ENCODE measurements around the gene PIKFYVE. TPM values are rescaled to one million over a fixed set of nuclear protein-coding genes. Genes with fewer than 3 reads are reported as not detected.

PIKFYVE gene
- total and polyA plus RNA-seq, 2 of the 8 experiments (the other 6 are each of a cell fraction or from before 2014, with no cell fraction given): 8.8 to 33.5 TPM

DNA sequence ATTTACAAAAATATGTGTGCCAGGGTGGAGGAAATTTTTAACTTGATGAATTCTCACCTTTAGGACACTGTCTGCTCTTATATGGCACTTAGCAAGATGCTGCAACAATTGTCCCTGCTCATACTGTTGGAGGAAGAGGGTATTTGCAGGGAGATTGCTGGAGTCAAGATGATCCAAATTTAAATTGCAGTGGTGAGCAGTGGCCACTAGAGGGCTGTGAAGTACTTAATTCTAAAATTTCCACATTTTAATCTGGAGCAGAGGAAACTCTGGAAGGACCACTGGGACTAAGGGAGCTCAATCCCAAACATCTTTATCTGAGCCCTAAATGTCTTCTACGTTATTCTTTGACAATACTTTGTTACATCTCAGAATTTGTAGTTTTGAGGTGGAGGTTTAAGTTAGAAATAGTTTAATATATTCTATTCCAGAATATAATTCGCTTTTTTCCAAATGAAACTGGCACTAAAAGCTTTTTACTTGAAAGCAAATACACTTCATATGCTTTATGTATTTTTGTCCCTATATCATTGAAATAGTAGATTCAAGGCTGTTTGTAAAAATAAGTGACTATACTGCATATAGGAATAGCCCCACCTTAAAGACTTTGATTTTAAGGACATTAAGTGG is 107.5 kb downstream of the PIKFYVE start (continued):
- TF ChIP-seq, protein P1, sequence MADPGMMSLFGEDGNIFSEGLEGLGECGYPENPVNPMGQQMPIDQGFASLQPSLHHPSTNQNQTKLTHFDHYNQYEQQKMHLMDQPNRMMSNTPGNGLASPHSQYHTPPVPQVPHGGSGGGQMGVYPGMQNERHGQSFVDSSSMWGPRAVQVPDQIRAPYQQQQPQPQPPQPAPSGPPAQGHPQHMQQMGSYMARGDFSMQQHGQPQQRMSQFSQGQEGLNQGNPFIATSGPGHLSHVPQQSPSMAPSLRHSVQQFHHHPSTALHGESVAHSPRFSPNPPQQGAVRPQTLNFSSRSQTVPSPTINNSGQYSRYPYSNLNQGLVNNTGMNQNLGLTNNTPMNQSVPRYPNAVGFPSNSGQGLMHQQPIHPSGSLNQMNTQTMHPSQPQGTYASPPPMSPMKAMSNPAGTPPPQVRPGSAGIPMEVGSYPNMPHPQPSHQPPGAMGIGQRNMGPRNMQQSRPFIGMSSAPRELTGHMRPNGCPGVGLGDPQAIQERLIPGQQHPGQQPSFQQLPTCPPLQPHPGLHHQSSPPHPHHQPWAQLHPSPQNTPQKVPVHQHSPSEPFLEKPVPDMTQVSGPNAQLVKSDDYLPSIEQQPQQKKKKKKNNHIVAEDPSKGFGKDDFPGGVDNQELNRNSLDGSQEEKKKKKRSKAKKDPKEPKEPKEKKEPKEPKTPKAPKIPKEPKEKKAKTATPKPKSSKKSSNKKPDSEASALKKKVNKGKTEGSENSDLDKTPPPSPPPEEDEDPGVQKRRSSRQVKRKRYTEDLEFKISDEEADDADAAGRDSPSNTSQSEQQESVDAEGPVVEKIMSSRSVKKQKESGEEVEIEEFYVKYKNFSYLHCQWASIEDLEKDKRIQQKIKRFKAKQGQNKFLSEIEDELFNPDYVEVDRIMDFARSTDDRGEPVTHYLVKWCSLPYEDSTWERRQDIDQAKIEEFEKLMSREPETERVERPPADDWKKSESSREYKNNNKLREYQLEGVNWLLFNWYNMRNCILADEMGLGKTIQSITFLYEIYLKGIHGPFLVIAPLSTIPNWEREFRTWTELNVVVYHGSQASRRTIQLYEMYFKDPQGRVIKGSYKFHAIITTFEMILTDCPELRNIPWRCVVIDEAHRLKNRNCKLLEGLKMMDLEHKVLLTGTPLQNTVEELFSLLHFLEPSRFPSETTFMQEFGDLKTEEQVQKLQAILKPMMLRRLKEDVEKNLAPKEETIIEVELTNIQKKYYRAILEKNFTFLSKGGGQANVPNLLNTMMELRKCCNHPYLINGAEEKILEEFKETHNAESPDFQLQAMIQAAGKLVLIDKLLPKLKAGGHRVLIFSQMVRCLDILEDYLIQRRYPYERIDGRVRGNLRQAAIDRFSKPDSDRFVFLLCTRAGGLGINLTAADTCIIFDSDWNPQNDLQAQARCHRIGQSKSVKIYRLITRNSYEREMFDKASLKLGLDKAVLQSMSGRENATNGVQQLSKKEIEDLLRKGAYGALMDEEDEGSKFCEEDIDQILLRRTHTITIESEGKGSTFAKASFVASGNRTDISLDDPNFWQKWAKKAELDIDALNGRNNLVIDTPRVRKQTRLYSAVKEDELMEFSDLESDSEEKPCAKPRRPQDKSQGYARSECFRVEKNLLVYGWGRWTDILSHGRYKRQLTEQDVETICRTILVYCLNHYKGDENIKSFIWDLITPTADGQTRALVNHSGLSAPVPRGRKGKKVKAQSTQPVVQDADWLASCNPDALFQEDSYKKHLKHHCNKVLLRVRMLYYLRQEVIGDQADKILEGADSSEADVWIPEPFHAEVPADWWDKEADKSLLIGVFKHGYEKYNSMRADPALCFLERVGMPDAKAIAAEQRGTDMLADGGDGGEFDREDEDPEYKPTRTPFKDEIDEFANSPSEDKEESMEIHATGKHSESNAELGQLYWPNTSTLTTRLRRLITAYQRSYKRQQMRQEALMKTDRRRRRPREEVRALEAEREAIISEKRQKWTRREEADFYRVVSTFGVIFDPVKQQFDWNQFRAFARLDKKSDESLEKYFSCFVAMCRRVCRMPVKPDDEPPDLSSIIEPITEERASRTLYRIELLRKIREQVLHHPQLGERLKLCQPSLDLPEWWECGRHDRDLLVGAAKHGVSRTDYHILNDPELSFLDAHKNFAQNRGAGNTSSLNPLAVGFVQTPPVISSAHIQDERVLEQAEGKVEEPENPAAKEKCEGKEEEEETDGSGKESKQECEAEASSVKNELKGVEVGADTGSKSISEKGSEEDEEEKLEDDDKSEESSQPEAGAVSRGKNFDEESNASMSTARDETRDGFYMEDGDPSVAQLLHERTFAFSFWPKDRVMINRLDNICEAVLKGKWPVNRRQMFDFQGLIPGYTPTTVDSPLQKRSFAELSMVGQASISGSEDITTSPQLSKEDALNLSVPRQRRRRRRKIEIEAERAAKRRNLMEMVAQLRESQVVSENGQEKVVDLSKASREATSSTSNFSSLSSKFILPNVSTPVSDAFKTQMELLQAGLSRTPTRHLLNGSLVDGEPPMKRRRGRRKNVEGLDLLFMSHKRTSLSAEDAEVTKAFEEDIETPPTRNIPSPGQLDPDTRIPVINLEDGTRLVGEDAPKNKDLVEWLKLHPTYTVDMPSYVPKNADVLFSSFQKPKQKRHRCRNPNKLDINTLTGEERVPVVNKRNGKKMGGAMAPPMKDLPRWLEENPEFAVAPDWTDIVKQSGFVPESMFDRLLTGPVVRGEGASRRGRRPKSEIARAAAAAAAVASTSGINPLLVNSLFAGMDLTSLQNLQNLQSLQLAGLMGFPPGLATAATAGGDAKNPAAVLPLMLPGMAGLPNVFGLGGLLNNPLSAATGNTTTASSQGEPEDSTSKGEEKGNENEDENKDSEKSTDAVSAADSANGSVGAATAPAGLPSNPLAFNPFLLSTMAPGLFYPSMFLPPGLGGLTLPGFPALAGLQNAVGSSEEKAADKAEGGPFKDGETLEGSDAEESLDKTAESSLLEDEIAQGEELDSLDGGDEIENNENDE (IDR thresholded peaks at IDR 0.05; ENCODE audit: insufficient replicate concordance, low read length): no peak
- TF ChIP-seq RAD21 (IDR thresholded peaks at IDR 0.05 in 1 of 2, conservative IDR thresholded peaks at IDR 0.05 in 1 of 2; ENCODE audit: low read depth in 2 of 2, low read length in 2 of 2): peak; percentile 61 to 73
